ENCODE results near the gene NOL12.
A peak's percentile ranks its signal among the peaks of the same experiment; 100 is the strongest.
"Not testable (repeated sequence)": the region's sequence is repeated elsewhere in the genome, so short reads cannot be mapped to it uniquely, and the experiment has no call there.

Gene NOL12

GRCh38 chr22:37681001-37681424 lies 5.1 kb upstream of the NOL12 start:
- no peak for DNase-seq

DNA sequence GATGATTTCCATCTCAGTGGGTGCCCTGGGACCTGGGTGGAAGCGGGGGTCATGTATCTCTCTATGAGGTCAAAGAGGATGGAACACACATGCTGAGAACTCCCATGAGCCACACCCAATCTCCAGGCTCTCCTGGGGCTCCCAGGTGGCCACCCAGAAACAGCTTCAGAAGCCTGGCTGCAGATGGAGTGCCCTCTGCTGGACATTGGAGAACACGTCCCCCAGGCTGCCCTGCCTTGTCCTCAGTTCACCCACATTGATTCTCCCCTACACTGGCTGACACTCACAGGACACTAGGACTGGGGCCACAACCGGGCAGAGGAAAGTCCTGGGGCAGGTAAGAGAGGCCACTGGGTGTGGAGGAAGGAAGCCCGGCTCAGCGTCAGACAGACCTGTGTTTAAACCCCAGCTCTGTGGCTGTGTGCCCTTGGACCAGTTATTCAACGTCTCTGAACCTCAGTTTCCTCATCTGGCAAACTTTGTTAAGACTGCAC lies 4.5 kb upstream of the NOL12 start:
- peak; percentile 86 for DNase-seq

DNA sequence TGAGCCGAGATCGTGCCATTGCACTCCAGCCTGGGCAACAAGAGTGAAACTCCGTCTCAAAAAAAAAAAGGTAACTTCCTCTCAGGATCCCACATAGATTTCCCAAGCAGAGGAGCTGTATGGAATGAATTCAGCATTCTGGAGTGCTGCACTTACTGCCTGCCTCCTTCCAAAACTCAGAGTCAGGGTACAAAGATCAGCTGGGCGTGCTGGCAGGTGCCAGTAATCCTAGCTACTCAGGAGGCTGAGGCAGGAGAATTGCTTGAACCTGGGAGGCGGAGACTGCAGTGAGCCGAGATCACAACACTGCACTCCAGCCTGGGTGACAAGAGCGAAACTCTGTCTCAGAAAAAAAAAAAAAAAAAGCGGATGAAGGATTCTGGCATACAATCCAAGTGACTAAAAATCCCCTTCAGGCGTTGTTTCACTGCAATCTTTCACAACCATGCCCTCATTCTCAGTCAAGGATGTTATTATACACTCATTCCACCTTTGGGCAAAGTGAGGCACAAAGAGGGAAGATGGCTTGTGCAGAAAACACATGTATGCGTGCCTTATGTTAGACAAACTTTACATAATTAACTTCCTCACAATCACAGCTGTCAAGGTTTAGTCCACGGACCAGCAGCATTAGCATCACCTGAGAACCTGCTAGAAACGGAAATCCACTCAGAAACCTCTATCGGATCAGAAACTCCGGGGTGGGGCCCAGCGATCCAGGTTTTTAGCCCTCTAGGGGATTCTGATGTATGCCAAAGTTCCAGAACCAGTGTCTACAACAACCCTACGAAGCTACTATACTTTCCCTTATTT lies 1.1 kb upstream of the NOL12 start:
- no peak for DNase-seq

DNA sequence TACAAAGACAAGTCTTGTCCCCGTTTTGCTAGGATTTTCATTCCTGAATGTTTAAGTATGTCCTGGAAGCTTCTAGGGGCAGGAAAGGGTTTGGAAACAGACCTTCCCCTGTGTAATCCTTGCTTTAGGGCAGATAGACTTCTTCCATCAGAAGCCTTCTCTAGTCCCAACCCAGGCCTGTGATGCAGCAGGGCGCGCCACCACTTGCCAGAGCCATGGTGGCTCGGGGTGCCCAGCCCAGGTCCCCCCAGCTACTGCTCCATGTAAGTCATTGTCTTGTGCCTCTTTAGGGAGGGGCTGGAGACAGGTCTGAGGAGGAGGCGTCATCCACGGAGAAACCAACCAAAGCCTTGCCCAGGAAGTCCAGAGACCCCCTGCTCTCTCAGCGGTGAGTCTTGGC lies 4.3 kb downstream of the NOL12 start:
- no peak for DNase-seq

- no peak for DNase-seq
Observed at GRCh38 chr22:37690901-37691504, 4.9 kb downstream of the NOL12 start.

GRCh38 chr22:37692627-37693285 lies 6.6 kb downstream of the NOL12 start:
- DNase-seq = no peak

GRCh38 chr22:37694131-37694530 lies 8.0 kb downstream of the NOL12 start:
- DNase-seq = not testable (repeated sequence)

DNA sequence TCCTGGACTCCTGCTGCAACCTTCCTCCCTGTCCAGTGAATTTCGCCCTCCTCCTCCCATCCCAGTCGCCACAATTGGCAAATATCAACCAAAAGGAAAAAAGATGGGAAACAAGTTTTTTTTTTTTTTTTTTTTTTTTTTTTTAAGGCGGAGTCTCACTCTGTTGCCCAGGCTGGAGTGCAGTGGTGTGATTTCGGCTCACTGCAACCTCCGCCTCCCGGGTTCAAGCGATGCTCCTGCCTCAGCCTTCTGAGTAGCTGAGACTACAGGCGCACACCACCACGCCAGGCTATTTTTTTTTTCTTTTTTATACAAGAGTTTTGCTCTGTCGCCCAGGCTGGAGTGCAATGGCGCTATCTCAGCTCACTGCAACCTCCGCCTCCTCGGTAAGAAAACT lies 10.1 kb downstream of the NOL12 start:
- not testable (repeated sequence) for DNase-seq

GRCh38 chr22:37696657-37697537 lies 10.8 kb downstream of the NOL12 start, which contains the start of gene TRIOBP:
Gene TRIOBP (plus strand): TSS chr22:37697048. CDS start chr22:37701366, 4,318 bp downstream.
- DNase-seq = peak; percentile 90

GRCh38 chr22:37697538-37697835 lies 11.3 kb downstream of the NOL12 start:
- no peak for DNase-seq

DNA sequence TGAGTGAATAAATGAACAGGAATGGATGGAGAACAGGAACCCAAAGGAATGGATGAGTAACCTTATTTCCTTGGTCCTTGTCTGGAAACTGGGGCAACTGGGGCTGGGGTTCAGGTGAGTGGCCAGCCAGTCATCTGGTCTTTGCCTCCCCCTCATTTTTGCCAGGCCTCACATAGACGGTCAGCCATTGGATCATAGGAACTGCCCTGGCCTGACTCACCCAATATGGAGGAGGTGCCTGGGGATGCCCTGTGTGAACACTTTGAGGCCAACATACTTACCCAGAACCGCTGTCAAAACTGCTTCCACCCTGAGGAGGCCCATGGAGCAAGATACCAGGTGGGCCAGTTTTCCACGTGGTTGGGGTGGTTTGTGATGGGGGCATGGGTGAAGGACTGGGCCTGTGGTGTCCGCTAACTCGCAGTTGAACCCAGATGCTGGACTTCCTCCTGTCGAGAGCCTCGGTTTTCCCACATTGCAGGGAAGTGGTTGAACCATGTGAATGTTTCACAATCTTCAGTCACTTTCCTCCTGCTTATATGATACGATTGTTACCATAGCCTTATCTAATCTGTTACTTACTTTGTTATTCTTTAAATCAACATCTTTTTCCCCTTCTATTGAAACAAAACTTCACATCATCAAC lies 15.1 kb downstream of the NOL12 start:
- DNase-seq = no peak

- no peak for DNase-seq
Observed at GRCh38 chr22:37703906-37704305, 17.8 kb downstream of the NOL12 start.

DNA sequence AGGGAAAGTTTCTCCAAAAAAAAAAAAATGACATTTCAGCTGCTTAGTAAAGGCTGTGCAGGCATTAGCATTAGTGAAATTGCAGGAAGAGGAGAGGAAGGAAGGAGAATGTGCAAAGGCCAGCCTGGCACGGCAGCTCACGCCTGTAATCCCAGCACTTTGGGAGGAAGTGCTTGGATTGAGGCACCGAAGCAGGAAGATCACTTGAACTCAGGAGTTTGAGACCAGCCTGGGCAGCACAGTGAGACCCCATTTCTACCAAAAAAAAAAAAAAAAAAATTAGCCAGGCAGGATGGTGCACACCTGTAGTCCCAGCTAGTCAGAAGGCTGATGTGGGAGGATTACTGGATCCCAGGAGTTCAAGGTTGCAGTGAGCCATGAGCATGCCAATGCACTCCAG lies 18.5 kb downstream of the NOL12 start:
- no peak for DNase-seq

DNA sequence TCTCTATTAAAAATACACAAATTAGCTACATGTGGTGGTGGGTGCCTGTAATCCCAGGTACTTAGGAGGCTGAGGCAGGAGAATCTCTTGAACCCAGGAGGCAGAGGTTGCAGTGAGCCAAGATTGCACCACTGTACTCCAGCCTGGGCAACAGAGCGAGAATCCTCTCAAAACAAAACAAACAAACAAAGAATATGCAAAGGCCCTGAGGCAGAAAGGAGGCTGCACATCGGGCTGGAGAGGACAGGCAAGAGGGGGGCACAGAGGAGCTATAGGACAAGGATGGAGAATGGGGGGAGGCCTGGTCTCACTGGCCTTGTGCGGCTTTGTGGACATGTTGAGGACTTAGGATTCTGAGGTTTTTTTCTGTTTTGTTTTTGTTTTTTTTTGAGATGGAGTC lies 19.1 kb downstream of the NOL12 start:
- DNase-seq = no peak

GRCh38 chr22:37708580-37709444 lies 22.7 kb downstream of the NOL12 start:
- no peak for DNase-seq

- DNase-seq = no peak
Observed at GRCh38 chr22:37709445-37709765, 23.3 kb downstream of the NOL12 start.

GRCh38 chr22:37710675-37711074 lies 24.5 kb downstream of the NOL12 start:
- no peak for DNase-seq

- DNase-seq = no peak
Observed at GRCh38 chr22:37711490-37711889, 25.3 kb downstream of the NOL12 start.

- no peak for DNase-seq
Observed at GRCh38 chr22:37713761-37714160, 27.6 kb downstream of the NOL12 start.

DNA sequence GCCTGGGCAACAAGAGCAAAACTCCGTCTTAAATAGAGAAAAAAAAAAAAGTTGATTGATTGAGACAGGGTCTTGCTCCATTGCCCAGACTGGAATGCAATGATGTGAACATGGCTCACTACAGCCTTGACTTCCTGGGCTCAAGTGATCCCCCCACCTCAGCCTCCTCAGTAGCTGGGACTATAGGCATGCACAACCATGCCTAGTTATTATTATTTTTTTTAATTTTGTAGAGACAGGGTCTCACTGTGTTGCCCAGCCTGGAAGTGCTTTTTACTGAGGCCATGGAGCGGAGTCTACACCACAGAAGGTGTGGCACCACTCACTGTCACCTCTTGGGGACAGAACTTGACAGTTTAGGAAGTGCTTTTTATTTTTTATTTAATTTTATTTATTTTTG lies 28.5 kb downstream of the NOL12 start:
- DNase-seq = no peak

GRCh38 chr22:37715760-37716159 lies 29.6 kb downstream of the NOL12 start:
- no peak for DNase-seq

DNA sequence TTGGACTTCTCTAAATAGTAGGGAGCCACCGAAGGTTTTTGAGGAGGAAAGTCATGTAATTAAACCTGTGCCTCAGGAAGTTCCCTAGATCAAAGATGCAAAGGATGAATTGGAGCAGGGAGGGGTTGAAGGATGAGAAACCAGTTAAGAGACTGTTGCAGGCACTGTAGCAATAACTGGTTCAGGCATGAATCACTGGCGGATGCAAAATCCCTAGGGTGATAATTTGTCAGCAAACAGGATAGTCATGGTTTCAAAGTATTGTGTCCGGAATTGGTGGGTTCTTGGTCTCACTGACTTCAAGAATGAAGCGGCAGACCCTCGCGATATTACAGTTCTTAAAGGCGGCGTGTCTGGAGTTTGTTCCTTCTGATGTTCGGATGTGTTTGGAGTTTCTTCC lies 30.6 kb downstream of the NOL12 start:
- no peak for DNase-seq
